Measurements from ENCODE around the gene ATL3.

The ATL3 gene

GRCh38 chr11:63616953-63617352 lies 54.2 kb downstream of the ATL3 start:
- no peak for TF ChIP-seq CTCF (IDR thresholded peaks at IDR 0.05)
- Histone ChIP-seq H3K27ac (no peak overlapping the region), H3K4me3 (no peak overlapping the region), H3K4me1 (peaks cover 0 to 11% (median 9%) of the 10 kb centered on the region in 4 donors), H3K36me3 (no peaks in the 10 kb centered on the region), H3K9me3 (no peaks in the 10 kb centered on the region), H3K27me3 (no peaks in the 10 kb centered on the region)
- intact Hi-C loops (cut with DNase I; ENCODE audit: low total_unique reads) = no loop called here
- peak in 1 of 2 donors; percentile 7 for DNase-seq

GRCh38 chr11:63614136-63614671 lies 57.0 kb downstream of the ATL3 start, which contains the start of gene PLAAT3:
Gene PLAAT3 (minus strand): TSS chr11:63614433. CDS start chr11:63614014, 419 bp downstream.
- no peak for TF ChIP-seq CTCF (IDR thresholded peaks at IDR 0.05)
- intact Hi-C loops (cut with DNase I; ENCODE audit: low total_unique reads) = no loop called here
- peak; percentile 84 to 87 for DNase-seq
- Histone ChIP-seq H3K4me3 (peak within 1 kb of the TSS; percentile 68 to 69), H3K27ac (peak within 1 kb of the TSS; percentile 75 to 80), H3K4me1 (peaks cover 0 to 38% (median 28%) of the 10 kb centered on the region in 4 donors), H3K36me3 (no peaks in the 10 kb centered on the region), H3K27me3 (no peaks in the 10 kb centered on the region), H3K9me3 (no peaks in the 10 kb centered on the region)

- H3K27ac ChIP-seq = peak overlapping the region; percentile 75 to 80
- no peaks in the 10 kb centered on the region for H3K9me3 ChIP-seq
- H3K4me3 ChIP-seq = peak overlapping the region; percentile 68 to 69
- no peaks in the 10 kb centered on the region for H3K27me3 ChIP-seq
- DNase-seq = peak; percentile 67 to 78
- peaks cover 0 to 44% (median 33%) of the 10 kb centered on the region in 4 donors for H3K4me1 ChIP-seq
- TF ChIP-seq CTCF (IDR thresholded peaks at IDR 0.05) = no peak
- intact Hi-C loops (cut with DNase I; ENCODE audit: low total_unique reads) = no loop called here
- no peaks in the 10 kb centered on the region for H3K36me3 ChIP-seq
These were observed 57.5 kb downstream of the ATL3 start for GRCh38 chr11:63613517-63614135.

- Histone ChIP-seq H3K4me3 (peak overlapping the region; percentile 68 to 69), H3K27ac (peak overlapping the region; percentile 75 to 80), H3K4me1 (peaks cover 0 to 50% (median 36%) of the 10 kb centered on the region in 4 donors), H3K9me3 (no peaks in the 10 kb centered on the region), H3K36me3 (no peaks in the 10 kb centered on the region), H3K27me3 (no peaks in the 10 kb centered on the region)
- TF ChIP-seq CTCF (IDR thresholded peaks at IDR 0.05) = no peak
- intact Hi-C loops (cut with DNase I; ENCODE audit: low total_unique reads) = no loop called here
- DNase-seq = no peak
These were observed 59.0 kb downstream of the ATL3 start for GRCh38 chr11:63612181-63612580.

GRCh38 chr11:63611395-63611747 lies 59.8 kb downstream of the ATL3 start:
- intact Hi-C loops (cut with DNase I; ENCODE audit: low total_unique reads) = no loop called here
- Histone ChIP-seq H3K4me3 (no peak overlapping the region), H3K4me1 (peaks cover 0 to 50% (median 36%) of the 10 kb centered on the region in 4 donors), H3K27me3 (no peaks in the 10 kb centered on the region), H3K36me3 (no peaks in the 10 kb centered on the region), H3K9me3 (no peaks in the 10 kb centered on the region), H3K27ac (peak overlapping the region in 1 of 2 donors; percentile 75)
- TF ChIP-seq CTCF (IDR thresholded peaks at IDR 0.05) = no peak
- no peak for DNase-seq

Measured in tibial artery (tissue), 4 donors.